ENCODE data around the gene FMR1.

DNA sequence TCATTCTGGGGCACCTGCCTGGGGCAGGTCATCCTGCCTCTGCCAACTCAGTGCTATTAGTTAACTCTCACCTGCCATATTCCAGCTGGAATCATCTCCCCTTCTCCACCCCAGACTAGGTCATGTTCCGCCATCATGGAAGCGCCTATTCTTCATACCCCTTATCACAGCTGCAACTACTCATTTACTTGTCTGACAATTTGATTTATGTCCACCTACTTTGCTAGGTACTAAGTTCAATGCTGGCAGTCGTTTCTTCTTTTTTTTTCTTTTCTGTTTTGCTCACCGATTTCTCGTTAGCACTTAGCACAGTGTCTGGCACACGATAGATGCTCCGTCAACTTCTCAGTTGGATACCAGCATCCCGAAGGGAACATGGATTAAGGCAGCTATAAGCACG, 1.1 kb upstream of the FMR1 start:
- TF ChIP-seq, protein P1, sequence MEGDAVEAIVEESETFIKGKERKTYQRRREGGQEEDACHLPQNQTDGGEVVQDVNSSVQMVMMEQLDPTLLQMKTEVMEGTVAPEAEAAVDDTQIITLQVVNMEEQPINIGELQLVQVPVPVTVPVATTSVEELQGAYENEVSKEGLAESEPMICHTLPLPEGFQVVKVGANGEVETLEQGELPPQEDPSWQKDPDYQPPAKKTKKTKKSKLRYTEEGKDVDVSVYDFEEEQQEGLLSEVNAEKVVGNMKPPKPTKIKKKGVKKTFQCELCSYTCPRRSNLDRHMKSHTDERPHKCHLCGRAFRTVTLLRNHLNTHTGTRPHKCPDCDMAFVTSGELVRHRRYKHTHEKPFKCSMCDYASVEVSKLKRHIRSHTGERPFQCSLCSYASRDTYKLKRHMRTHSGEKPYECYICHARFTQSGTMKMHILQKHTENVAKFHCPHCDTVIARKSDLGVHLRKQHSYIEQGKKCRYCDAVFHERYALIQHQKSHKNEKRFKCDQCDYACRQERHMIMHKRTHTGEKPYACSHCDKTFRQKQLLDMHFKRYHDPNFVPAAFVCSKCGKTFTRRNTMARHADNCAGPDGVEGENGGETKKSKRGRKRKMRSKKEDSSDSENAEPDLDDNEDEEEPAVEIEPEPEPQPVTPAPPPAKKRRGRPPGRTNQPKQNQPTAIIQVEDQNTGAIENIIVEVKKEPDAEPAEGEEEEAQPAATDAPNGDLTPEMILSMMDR (IDR thresholded peaks at IDR 0.05), result no peak
- TF ChIP-seq EP300 (IDR thresholded peaks at IDR 0.05), result no peak
- TF ChIP-seq POLR2A (IDR thresholded peaks at IDR 0.05), result no peak
